ENCODE data around the gene BAG3. TPM values are rescaled to one million over a fixed set of nuclear protein-coding genes. Genes with fewer than 3 reads are reported as not detected.

BAG3 gene
- polyA plus RNA-seq, 1 donor, result 47.0 TPM

GRCh38 chr10:119667562-119668328, 16.6 kb downstream of the BAG3 start:
- no peak for DNase-seq

- DNase-seq, result no peak
Measured at GRCh38 chr10:119668461-119668860, 17.3 kb downstream of the BAG3 start.

GRCh38 chr10:119669331-119669730, 18.2 kb downstream of the BAG3 start:
- no peak for DNase-seq

- DNase-seq, result no peak
Measured at GRCh38 chr10:119669975-119670640, 18.9 kb downstream of the BAG3 start.

- no peak for DNase-seq
Measured at GRCh38 chr10:119670717-119671116, 19.5 kb downstream of the BAG3 start.

- DNase-seq, result no peak
Measured at GRCh38 chr10:119671381-119671780, 20.2 kb downstream of the BAG3 start.

GRCh38 chr10:119672291-119672690, 21.1 kb downstream of the BAG3 start:
- no peak for DNase-seq

- DNase-seq, result no peak
Measured at GRCh38 chr10:119673271-119673670, 22.1 kb downstream of the BAG3 start.

GRCh38 chr10:119675483-119676170, 24.4 kb downstream of the BAG3 start:
- no peak for DNase-seq

GRCh38 chr10:119677126-119677525, 25.9 kb downstream of the BAG3 start:
- no peak for DNase-seq

- DNase-seq, result no peak
Measured at GRCh38 chr10:119677904-119678755, 26.9 kb downstream of the BAG3 start.

GRCh38 chr10:119679480-119679829, 28.3 kb downstream of the BAG3 start:
- no peak for DNase-seq

GRCh38 chr10:119680050-119680449, 28.9 kb downstream of the BAG3 start:
- no peak for DNase-seq

- peak; percentile 46 for DNase-seq
Measured at GRCh38 chr10:119680650-119681081, 29.5 kb downstream of the BAG3 start.

GRCh38 chr10:119686465-119687191, 35.4 kb downstream of the BAG3 start:
- DNase-seq, result peak; percentile 84

- DNase-seq, result no peak
Measured at GRCh38 chr10:119687192-119688032, 36.2 kb downstream of the BAG3 start.

- no peak for DNase-seq
Measured at GRCh38 chr10:119688033-119688508, 36.9 kb downstream of the BAG3 start.

GRCh38 chr10:119689016-119689580, 37.9 kb downstream of the BAG3 start:
- DNase-seq, result no peak

- DNase-seq, result no peak
Measured at GRCh38 chr10:119691726-119692125, 40.5 kb downstream of the BAG3 start.

GRCh38 chr10:119693262-119693957, 42.2 kb downstream of the BAG3 start:
- DNase-seq, result no peak
